ENCODE results near the gene DTWD1. TPM values are rescaled to one million over a fixed set of nuclear protein-coding genes. Genes with fewer than 3 reads are reported as not detected.

Gene DTWD1
- total RNA-seq (2011; cell fraction: chromatin; rRNA removed; ENCODE audit: low replicate concordance) = 14.7 and 34.7 TPM in 2 replicates
- 6.0 and 9.2 TPM in 2 replicates for total RNA-seq (2011; cell fraction: nucleolus; rRNA removed)
- total RNA-seq (2011; cell fraction: nucleoplasm; rRNA removed) = 15.2 and 21.7 TPM in 2 replicates
- 19.1 and 23.1 TPM in 2 replicates for total RNA-seq (2014; rRNA removed)
- 36.5 and 38.6 TPM in 2 replicates for total RNA-seq (2014; rRNA removed; fragmentation: Illumina TruSeq; extraction: Trizol)
- 32.7 and 32.9 TPM in 2 replicates for total RNA-seq (2015; rRNA removed; fragmentation: Illumina TruSeq; extraction: Trizol)
- total RNA-seq (2021) = 32.0 and 33.8 TPM in 2 replicates
- 37.7 and 50.5 TPM in 2 replicates for polyA plus RNA-seq (2011; rRNA removed)
- 5.0 and 8.1 TPM in 2 replicates for polyA plus RNA-seq (2011; cell fraction: cytosol; rRNA removed)
- 11.9 and 18.9 TPM in 2 replicates for polyA plus RNA-seq (2011; cell fraction: nucleus; rRNA removed)
- polyA plus RNA-seq (2012) = 30.7 and 45.2 TPM in 2 replicates
- 31.7 and 40.1 TPM in 2 replicates for polyA plus RNA-seq (2014; fragmentation: Illumina TruSeq; extraction: Trizol)
- polyA plus RNA-seq (2014; fragmentation: Nextera tagmentation; extraction: Ambion mirVana) = 10 to 100 TPM; 67.7 to 76.4 TPM
- polyA plus RNA-seq (2014; rRNA removed) = 33.4 and 34.4 TPM in 2 replicates
- 32.1 and 38.7 TPM in 2 replicates for polyA minus RNA-seq (2011; rRNA and poly(A)+ RNA removed)
- polyA minus RNA-seq (2011; cell fraction: cytosol; rRNA and poly(A)+ RNA removed) = 9.7 and 11.9 TPM in 2 replicates
- 28.9 and 38.8 TPM in 2 replicates for polyA minus RNA-seq (2011; cell fraction: nucleus; rRNA and poly(A)+ RNA removed)
- Bru-seq, nascent RNA = percentile 85 among the genes with signal in this experiment
- BruChase-seq, experiment 1, labeled RNA remaining after a 2-hour chase = percentile 83 among the genes with signal in this experiment
- BruChase-seq, experiment 2, labeled RNA remaining after a 6-hour chase = percentile 77 among the genes with signal in this experiment
- long read RNA-seq, experiment 1, full-length matches to known transcripts = 50 of 92 reads
- long read RNA-seq, experiment 1, partial matches to known transcripts = 9 of 92 reads
- long read RNA-seq, experiment 1, other reads (novel, unspliced or antisense) = 33 of 92 reads
- long read RNA-seq, experiment 2, transcript DTWD1-202 (5 exons, 1,584 nt) = major isoform, 16 of 34 reads
- long read RNA-seq, experiment 2, partial matches to known transcripts = 7 of 34 reads
- long read RNA-seq, experiment 2, other reads (novel, unspliced or antisense) = 11 of 34 reads
- long read RNA-seq, experiment 3, transcript DTWD1-202 (5 exons, 1,584 nt) = major isoform, 34 of 51 reads
- long read RNA-seq, experiment 3, partial matches to known transcripts = 5 of 51 reads
- long read RNA-seq, experiment 3, other reads (novel, unspliced or antisense) = 12 of 51 reads

- BruUV-seq (replicated peaks) = no TSS peak
- Histone ChIP-seq H3K9ac (ENCODE audit: insufficient read depth in 1 of 2, low read depth in 2 of 2, low read length in 2 of 2) (peak within 1 kb of the TSS; percentile 72 to 99), H3K9me1 (ENCODE audit: control insufficient read depth, insufficient read depth, low read length) (no peaks in the 10 kb centered on the region), H3K36me3 (ENCODE audit: control insufficient read depth, insufficient read depth, low read length) (peaks cover 20% of the 10 kb centered on the region), H4K20me1 (replicated peaks; ENCODE audit: control insufficient read depth, insufficient read depth, low read length) (no peaks in the 10 kb centered on the region), H2AFZ (ENCODE audit: low read depth, low read length) (peak within 1 kb of the TSS; percentile 85), H3K27ac (ENCODE audit: extremely low read depth, low read depth, low read length) (peak within 1 kb of the TSS; percentile 84), H3K4me3 (peak within 1 kb of the TSS; percentile 65), H3K79me2 (ENCODE audit: control insufficient read depth, insufficient read depth, low read length) (peaks cover 56% of the 10 kb centered on the region), H3K9me3 (replicated peaks; ENCODE audit: control insufficient read depth, insufficient read depth, low read depth, low read length) (peaks cover 5% of the 10 kb centered on the region), H3K4me1 (replicated peaks in 1 of 2; ENCODE audit: control insufficient read depth in 2 of 2, insufficient read depth in 2 of 2, low read length in 2 of 2) (peaks cover 0 to 10% of the 10 kb centered on the region in 2 experiments; a peak in 2 of 5 replicates), H3K4me2 (ENCODE audit: insufficient read depth, low read length) (peak within 1 kb of the TSS; percentile 90), H3K27me3 (ENCODE audit: control insufficient read depth in 2 of 2, insufficient read depth in 2 of 2, low read length in 2 of 2) (no peaks in the 10 kb centered on the region)
- CTCF ChIA-PET (ENCODE audit: low intra/inter-chr PET ratio) = no interaction called here
- FAIRE-seq (peak; percentile 93), DNase-seq (ENCODE audit: extremely low read depth in 1 of 4, low spot score in 3 of 4) (peak; percentile 89 to 98 (median 92)), ATAC-seq (peak; percentile 98)
- in situ Hi-C loops (cut with MboI) (no loop called here), intact Hi-C loops (cut with micrococcal nuclease) (no loop called here)
- WGBS (ENCODE audit: insufficient coverage, low coverage, missing lambda C conversion rate) = 2% methylated on average over 50 of the region's 59 CpGs
- POLR2A ChIA-PET = interaction anchor here (0.6 to 2.4 kb wide), 2 partner anchors 11 to 776 kb away, joined by 3 to 9 read pairs; no protein-coding TSS in a partner anchor
- TF ChIP-seq DPF2 (IDR thresholded peaks at IDR 0.05) = no peak; the same call in 1 of the 2 replicates
- TF ChIP-seq TCF7L2 (IDR thresholded peaks at IDR 0.05; ENCODE audit: low read depth, low read length) = no peak
- peak; percentile 80; the same call in 1 of the 2 replicates for TF ChIP-seq TARDBP (IDR thresholded peaks at IDR 0.05)
- no peak for TF ChIP-seq SNIP1 (IDR thresholded peaks at IDR 0.05; ENCODE audit: low read depth)
- TF ChIP-seq HNRNPLL (IDR thresholded peaks at IDR 0.05; ENCODE audit: low read depth, low read length, poor library complexity, severe bottlenecking) = peak; percentile 98
- TF ChIP-seq ETV6 (IDR thresholded peaks at IDR 0.05; ENCODE audit: borderline replicate concordance in 1 of 2, low read depth in 2 of 2, low read length in 1 of 2) = peak in 1 of 2 experiments; percentile 52; a peak in 1 of 4 replicates
- TF ChIP-seq ETV6 (CRISPR knock-in tag; IDR thresholded peaks at IDR 0.05; ENCODE audit: borderline replicate concordance) = no peak
- no peak for TF ChIP-seq ZNF277 (CRISPR knock-in tag; IDR thresholded peaks at IDR 0.05; ENCODE audit: borderline replicate concordance)
- TF ChIP-seq HINFP (tag; conservative IDR thresholded peaks at IDR 0.05; ENCODE audit: low read depth) = peak; percentile 62
Observed at GRCh38 chr15:49620658-49621368, at the start of gene DTWD1, which contains the start of gene FAM227B. TSS of gene DTWD1 (plus strand) at chr15:49621048. CDS start at chr15:49625168, 4,120 bp downstream. TSS of gene FAM227B (minus strand) at chr15:49620818. CDS start at chr15:49615171, 5,647 bp downstream.
